Right lobe of liver (tissue), 4 donors: ENCODE measurements around the gene CX3CL1.

Experiments used
- CTCF ChIP-seq, 4 donors: fragments of 200-600 bp in 3 of 4; fragments of 450-650 bp in 1 of 4; IDR thresholded peaks; one replicate each; pipeline versions ENCODE4 v1.5.1 to v1.8.0; 2016 to 2022; ENCODE audit warnings: antibody characterized with exemption in 4 of 4, mild to moderate bottlenecking in 2 of 4
- POLR2A ChIP-seq: fragments of 450-650 bp; IDR thresholded peaks from one replicate; pipeline ENCODE4 v1.6.1; 2017; ENCODE audit warnings: antibody characterized with exemption, mild to moderate bottlenecking
- donor health status: DM: no; HTN: no; CAD: no.
- donor health status: DM: no; HTN: no; CAD: no.
- donor health status: DM: no; HTN: yes; CAD: no.

- TF ChIP-seq CTCF (IDR thresholded peaks at IDR 0.05) (no peak), POLR2A (no peak)
Observed at GRCh38 chr16:57424583-57424982, 52.3 kb downstream of the CX3CL1 start.
